Amygdala (tissue), 56 donors: ENCODE measurements around the gene ATOH1.

ENCODE experiments used
- DNase-seq, 56 donors: peaks; one replicate each; lab custom pipeline; 2025; lab: John Stamatoyannopoulos, UW

The ATOH1 gene

DNA sequence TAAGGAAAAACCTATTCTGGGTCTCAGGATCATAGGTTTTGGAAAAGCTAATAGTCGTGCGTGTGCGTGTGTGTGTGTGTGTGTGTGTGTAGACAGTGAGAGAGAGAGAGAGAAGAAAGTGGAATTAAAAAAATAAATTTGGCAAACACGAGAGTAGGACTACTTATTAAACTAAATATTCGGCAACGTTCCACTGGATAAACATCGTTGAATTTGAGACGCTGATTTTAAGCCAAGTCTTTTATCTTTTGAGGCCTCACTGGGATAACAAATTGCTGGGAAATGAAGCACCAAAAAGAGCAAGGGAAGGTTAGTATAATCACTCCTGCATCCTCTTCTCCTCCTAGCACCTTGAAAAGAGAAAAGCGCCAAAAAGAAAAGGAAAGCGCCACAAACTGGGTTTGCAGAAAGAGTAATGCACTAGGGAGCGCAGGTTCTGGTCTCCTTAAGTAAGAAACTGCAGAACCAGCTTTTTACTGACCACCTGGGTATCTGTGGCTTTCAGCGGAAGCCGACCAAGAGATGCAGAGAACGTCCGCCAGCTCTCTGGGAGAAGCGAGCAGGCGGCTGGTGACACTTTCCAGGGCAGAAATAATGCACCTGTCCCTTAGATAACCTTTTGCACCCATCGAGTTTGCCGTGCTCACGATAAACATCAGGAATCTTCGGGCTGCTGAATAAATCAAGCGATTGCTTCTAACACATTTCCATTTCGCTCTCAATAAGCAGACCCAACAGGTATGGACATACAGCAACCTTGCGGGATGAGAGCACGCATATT, 3.4 kb downstream of the ATOH1 start:
- DNase-seq: no peak

DNA sequence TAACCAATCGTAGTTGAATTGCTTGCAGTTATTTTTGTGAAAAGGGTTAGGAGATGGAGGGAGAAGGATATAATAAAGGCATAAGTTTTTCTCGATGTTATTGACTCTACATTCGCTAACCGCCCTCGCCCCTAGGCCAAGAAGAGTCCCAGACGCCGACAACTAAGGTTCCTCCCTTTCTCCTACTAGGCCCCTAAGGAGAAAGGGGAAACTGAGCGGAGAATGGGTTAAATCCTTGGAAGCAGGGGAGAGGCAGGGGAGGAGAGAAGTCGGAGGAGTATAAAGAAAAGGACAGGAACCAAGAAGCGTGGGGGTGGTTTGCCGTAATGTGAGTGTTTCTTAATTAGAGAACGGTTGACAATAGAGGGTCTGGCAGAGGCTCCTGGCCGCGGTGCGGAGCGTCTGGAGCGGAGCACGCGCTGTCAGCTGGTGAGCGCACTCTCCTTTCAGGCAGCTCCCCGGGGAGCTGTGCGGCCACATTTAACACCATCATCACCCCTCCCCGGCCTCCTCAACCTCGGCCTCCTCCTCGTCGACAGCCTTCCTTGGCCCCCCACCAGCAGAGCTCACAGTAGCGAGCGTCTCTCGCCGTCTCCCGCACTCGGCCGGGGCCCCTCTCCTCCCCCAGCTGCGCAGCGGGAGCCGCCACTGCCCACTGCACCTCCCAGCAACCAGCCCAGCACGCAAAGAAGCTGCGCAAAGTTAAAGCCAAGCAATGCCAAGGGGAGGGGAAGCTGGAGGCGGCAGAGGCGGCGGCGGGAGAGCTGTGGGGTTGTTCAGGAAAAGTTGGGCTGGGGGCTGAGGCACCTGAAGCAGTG, 5.9 kb downstream of the ATOH1 start:
- DNase-seq: no peak

DNA sequence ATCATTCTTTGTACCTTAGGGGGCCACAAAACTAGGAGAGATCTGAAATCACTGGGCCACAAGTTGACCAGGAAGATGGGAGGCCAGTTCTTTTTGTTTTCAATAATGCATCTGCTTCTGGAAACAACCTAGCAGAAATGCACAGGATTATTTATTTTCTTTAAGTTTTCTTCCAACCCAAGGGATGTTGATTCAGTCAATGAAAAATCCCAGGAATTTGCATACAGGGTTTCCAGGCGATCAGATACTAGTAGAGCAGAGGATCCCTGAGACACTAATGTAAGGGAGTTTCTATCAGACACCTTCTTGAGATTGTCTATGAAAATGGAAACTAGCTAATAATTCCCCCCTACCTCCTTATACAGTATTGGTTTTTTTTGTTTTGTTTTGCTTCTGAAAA, 7.4 kb downstream of the ATOH1 start:
- DNase-seq: no peak

DNA sequence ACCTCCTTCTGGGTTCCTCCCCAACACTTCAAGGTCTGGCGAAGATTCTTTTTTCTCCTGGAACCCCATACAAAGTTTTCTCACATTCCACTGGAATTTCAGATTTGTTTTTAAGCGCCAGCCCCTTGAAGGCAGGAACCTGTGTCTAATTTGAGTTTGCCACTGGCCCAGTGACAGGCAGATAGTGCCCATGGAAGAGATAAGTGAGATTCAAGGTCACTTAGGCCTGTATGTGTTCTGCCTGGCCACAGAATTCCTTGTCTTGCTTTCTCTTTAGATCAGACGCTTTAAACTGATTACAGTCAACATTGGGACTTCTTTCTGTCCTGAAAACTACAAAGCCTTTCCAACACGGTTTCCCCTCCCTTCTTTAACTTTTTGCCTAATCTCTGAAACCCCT, 11.2 kb downstream of the ATOH1 start:
- DNase-seq: no peak

GRCh38 chr4:93841803-93842345, 13.3 kb downstream of the ATOH1 start:
- DNase-seq: no peak

DNA sequence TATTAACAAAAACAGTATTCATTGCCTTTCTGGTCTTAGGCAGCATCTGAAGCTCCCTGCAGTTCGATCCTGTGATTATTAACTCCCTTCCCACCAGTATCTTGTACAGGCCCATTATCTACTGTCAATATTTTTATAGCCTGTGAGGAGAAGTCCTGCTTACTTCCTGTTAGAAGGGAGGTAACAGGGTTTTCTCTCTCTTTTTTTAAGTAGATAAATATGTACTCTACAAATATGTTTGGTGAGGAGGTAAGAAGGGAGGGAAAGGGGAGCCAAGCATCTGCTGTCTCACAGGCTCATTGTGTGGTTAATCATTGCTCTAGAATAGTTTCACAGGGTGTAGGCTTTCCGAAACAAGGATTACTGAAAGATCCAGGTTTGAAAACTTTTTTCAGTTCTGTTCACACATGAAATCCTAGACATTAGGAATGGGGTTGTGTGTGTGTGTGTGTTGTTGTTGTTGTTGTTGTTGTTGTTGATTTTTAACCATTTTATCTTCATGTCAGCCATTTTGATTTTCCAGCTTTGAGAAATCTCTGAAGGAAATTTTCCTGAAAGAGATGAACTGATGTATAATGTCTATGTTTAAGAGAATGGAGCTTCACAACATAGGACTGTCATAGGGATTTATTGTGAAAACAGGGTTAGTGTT, 14.2 kb downstream of the ATOH1 start:
- DNase-seq: no peak

- no peak for DNase-seq
These were observed 15.2 kb downstream of the ATOH1 start for GRCh38 chr4:93843772-93844171.

- no peak for DNase-seq
These were observed 24.1 kb downstream of the ATOH1 start for GRCh38 chr4:93852680-93853079.

- DNase-seq: no peak
These were observed 27.4 kb downstream of the ATOH1 start for GRCh38 chr4:93855926-93856325.

DNA sequence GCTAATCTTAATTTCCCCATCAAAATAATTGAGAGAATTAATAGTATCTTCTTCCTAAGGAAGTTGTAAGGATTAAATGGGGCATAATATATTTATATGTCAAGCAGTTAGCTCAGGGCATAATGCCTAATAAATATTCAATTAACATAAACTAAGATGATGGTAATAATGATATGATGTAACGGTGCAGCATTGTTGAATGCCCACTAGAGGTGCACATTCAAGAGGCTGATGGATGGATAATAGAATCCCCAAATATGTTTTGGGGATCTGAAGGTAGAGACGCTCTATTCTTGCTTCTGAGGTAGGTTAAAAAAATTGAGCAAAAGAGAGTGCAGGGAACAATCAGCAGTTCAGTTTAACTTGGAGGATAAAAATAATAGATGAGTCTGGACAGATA, 37.1 kb downstream of the ATOH1 start:
- no peak for DNase-seq

GRCh38 chr4:93867416-93868001, 39.0 kb downstream of the ATOH1 start:
- DNase-seq: no peak

DNA sequence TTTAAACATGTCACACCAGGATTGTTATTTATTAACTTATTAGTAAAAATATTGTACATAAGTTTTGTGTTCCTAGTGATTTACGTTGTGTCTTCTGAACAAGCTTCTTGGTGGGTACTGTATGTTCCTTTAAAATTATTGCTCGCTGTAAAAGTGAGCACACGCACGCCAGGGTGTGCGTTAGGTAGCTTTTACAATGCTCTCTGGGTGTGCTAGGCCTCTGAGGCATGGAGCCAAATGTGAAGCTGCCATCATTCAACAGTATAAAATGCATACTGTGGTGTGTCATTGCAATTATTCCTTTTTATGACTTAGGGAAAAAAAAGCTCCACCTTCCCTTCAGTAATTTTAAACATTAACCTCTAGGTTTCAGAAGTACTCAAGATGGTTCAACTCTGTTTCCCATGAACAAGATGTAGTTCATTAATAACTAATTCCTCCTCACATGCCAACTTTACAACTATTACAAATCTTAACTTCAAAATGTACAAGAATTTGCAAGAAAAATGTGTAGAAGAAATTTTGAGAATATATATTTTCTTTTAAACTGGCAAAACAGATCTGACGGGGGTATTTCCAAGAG, 42.4 kb downstream of the ATOH1 start:
- no peak for DNase-seq

DNA sequence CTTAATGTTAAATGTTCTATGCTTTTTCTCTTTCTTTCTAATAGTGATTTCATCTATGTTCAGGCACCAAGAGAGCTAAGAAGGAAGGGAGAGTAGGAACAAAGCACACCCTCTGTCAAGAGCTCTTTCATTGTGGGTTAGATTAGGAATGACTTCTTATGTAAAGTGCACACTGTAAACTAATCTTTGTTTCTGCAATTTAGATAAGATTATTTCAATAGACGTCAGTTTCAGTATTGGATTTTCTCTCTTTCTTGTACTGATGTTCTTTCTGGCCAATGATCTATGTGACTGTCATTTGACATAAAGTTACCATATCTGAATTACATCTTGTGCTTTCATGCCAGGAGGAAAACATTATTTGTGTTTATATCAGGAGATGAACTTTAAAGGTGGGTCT, 48.2 kb downstream of the ATOH1 start:
- DNase-seq: no peak

DNA sequence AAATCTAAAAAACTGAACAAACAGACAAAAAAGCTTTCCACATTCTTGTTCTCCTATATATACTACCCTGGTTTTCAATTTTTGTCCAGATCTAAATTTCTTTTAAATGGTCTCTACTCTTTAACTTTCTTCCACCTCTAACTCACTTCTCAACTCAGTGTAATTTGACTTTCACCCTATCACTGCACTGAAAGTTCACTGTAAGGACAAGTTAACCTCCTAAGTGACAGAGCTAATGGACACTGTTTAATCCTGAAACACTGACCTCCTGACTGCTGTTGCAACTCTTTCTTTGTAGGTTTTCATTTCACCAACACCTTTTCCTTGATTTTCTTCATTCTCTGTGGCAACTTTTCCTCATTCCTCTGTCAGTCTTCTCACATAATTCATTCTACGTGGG, 50.0 kb downstream of the ATOH1 start:
- no peak for DNase-seq

DNA sequence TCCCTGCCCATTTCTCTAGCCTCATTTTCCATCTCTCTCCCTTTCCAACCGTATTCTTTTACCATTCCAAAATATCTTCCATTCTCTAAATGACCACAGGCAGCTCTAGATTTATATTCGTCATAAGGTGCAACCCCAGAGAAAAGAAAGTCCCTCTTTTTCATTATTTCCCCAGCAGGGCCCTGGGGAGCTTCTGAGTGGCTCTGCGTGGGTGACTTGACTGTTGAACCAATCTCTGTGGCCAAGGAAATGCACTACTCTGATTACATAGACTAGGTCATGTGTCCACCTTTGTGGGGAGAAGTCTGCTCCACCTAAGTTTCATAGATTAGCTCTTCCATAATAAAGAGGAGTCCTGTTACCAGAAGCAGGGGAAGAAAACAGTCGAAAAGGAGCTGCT, 51.4 kb downstream of the ATOH1 start:
- no peak for DNase-seq
